ENCODE measurements around the gene BOD1L1. TPM values are rescaled to one million over a fixed set of nuclear protein-coding genes. Genes with fewer than 3 reads are reported as not detected.

BOD1L1 gene
- total and polyA plus RNA-seq, 2 experiments from 2014 or later = 18.2 to 43.2 TPM

DNA sequence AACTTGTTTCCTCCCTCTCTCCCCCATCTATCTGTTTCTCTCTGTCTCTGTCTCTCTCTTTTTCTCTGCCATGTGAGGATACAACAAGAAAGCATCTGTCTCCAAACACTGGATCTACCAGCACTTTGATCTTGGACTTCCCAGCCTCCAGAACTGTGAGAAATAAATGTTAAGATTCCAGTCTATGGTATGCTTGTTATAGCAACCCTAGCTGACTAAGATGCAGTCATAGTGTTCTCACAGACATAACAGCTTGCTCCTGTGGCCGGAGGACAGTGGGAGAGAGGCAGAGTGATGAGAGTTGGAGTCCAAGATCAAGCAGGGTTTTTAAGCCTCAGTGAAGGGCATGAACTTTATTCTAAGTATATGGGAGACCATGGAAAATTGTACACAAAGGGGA is 74.4 kb downstream of the BOD1L1 start (continued):
- TF ChIP-seq NANOG (IDR thresholded peaks at IDR 0.05; ENCODE audit: borderline replicate concordance) (no peak), ZNF331 (CRISPR knock-in tag; IDR thresholded peaks at IDR 0.05; ENCODE audit: low read depth) (no peak)
- TF ChIP-seq, protein P1, sequence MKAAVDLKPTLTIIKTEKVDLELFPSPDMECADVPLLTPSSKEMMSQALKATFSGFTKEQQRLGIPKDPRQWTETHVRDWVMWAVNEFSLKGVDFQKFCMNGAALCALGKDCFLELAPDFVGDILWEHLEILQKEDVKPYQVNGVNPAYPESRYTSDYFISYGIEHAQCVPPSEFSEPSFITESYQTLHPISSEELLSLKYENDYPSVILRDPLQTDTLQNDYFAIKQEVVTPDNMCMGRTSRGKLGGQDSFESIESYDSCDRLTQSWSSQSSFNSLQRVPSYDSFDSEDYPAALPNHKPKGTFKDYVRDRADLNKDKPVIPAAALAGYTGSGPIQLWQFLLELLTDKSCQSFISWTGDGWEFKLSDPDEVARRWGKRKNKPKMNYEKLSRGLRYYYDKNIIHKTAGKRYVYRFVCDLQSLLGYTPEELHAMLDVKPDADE (IDR thresholded peaks at IDR 0.05) = no peak
- TF ChIP-seq, protein P2, sequence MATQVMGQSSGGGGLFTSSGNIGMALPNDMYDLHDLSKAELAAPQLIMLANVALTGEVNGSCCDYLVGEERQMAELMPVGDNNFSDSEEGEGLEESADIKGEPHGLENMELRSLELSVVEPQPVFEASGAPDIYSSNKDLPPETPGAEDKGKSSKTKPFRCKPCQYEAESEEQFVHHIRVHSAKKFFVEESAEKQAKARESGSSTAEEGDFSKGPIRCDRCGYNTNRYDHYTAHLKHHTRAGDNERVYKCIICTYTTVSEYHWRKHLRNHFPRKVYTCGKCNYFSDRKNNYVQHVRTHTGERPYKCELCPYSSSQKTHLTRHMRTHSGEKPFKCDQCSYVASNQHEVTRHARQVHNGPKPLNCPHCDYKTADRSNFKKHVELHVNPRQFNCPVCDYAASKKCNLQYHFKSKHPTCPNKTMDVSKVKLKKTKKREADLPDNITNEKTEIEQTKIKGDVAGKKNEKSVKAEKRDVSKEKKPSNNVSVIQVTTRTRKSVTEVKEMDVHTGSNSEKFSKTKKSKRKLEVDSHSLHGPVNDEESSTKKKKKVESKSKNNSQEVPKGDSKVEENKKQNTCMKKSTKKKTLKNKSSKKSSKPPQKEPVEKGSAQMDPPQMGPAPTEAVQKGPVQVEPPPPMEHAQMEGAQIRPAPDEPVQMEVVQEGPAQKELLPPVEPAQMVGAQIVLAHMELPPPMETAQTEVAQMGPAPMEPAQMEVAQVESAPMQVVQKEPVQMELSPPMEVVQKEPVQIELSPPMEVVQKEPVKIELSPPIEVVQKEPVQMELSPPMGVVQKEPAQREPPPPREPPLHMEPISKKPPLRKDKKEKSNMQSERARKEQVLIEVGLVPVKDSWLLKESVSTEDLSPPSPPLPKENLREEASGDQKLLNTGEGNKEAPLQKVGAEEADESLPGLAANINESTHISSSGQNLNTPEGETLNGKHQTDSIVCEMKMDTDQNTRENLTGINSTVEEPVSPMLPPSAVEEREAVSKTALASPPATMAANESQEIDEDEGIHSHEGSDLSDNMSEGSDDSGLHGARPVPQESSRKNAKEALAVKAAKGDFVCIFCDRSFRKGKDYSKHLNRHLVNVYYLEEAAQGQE (IDR thresholded peaks at IDR 0.05; ENCODE audit: unreplicated experiment) = no peak

DNA sequence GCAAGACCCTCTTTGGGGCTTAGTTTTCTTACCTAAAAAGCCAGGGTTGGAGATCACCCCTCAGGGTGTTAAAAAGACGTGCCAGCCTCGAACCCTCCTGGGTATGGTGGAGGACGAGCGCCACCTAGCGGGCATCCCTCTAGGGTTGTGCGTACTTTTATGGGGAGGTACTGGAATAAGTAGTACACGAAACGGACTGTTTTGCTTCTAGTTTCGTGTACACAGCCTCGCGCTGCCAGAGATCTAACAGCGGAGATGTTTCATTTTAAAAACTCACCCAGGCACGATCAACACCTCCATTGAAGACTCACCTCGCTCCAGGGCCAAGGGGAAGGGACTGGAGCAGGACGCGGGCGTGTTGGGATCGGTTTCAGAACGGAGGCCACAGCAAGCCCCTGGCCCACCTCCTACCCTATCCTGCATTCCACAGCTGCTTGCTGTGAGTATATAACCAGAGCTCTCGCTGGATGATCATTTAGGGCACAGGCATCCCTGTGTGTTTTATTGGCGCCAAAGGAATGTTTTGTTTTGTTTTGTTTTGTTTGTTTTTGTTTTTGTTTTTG is 78.5 kb downstream of the BOD1L1 start:
- no peak overlapping the region for H3K27ac Mint-ChIP-seq
- peaks cover 23% of the 10 kb centered on the region for H3K4me1 ChIP-seq (ENCODE audit: insufficient read depth)
- no peaks in the 10 kb centered on the region for H3K36me3 ChIP-seq (ENCODE audit: insufficient read depth)
- H3K4me2 ChIP-seq = peak overlapping the region; percentile 94
- no peak overlapping the region for H3K27ac ChIP-seq (ENCODE audit: low read depth)
- H3K27me3 Mint-ChIP-seq (ENCODE audit: insufficient read depth, low read depth, poor library complexity) = peaks cover 42% of the 10 kb centered on the region
- peaks cover 4% of the 10 kb centered on the region for H3K9me3 Mint-ChIP-seq
- H3K36me3 Mint-ChIP-seq (ENCODE audit: low read depth) = peaks cover 4% of the 10 kb centered on the region; the same call in 1 of the 3 replicates
- H3K4me3 Mint-ChIP-seq = peak overlapping the region; percentile 80
- TF ChIP-seq EZH2phosphoT487 (IDR thresholded peaks at IDR 0.05; ENCODE audit: unreplicated experiment) (no peak), EZH2 (IDR thresholded peaks at IDR 0.05; ENCODE audit: low read depth, unreplicated experiment) (no peak), ZNF114 (CRISPR knock-in tag; IDR thresholded peaks at IDR 0.05) (no peak), NANOG (IDR thresholded peaks at IDR 0.05; ENCODE audit: borderline replicate concordance) (no peak), JUNB (IDR thresholded peaks at IDR 0.05; ENCODE audit: unreplicated experiment) (no peak)
- TF ChIP-seq, protein P3, sequence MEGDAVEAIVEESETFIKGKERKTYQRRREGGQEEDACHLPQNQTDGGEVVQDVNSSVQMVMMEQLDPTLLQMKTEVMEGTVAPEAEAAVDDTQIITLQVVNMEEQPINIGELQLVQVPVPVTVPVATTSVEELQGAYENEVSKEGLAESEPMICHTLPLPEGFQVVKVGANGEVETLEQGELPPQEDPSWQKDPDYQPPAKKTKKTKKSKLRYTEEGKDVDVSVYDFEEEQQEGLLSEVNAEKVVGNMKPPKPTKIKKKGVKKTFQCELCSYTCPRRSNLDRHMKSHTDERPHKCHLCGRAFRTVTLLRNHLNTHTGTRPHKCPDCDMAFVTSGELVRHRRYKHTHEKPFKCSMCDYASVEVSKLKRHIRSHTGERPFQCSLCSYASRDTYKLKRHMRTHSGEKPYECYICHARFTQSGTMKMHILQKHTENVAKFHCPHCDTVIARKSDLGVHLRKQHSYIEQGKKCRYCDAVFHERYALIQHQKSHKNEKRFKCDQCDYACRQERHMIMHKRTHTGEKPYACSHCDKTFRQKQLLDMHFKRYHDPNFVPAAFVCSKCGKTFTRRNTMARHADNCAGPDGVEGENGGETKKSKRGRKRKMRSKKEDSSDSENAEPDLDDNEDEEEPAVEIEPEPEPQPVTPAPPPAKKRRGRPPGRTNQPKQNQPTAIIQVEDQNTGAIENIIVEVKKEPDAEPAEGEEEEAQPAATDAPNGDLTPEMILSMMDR (conservative IDR thresholded peaks at IDR 0.05; ENCODE audit: low read depth in 2 of 2) = peak; percentile 97
- TF ChIP-seq, protein P1 (IDR thresholded peaks at IDR 0.05) = no peak
- peak; percentile 29 for ATAC-seq
- no peaks in the 10 kb centered on the region for H4K20me1 ChIP-seq (replicated peaks; ENCODE audit: insufficient read depth)
- H3K9me2 ChIP-seq (ENCODE audit: insufficient read depth) = no peaks in the 10 kb centered on the region; the same call in 1 of the 2 replicates
- H3F3A ChIP-seq (replicated peaks; ENCODE audit: low read depth) = no peaks in the 10 kb centered on the region; the same call in 1 of the 2 replicates
- H3K4me3 ChIP-seq = peak overlapping the region; percentile 54
- peaks cover 64% of the 10 kb centered on the region for H3K27me3 ChIP-seq (ENCODE audit: insufficient read depth)
- peak; percentile 94 for DNase-seq (ENCODE audit: low spot score)
- H3K4me1 Mint-ChIP-seq = peaks cover 12% of the 10 kb centered on the region
- no peaks in the 10 kb centered on the region for H3K79me2 ChIP-seq (replicated peaks; ENCODE audit: insufficient read depth)
- H2AFZ ChIP-seq = peak overlapping the region; percentile 94; the same call in 1 of the 2 replicates
